Mesodermal cell (in vitro differentiated cells): ENCODE results near the gene RABGGTA.

Experiments used
- H3K27ac ChIP-seq: 2 replicates; pipeline ENCODE4 v1.7.0; 2013; ENCODE audit warnings: mild to moderate bottlenecking, low read depth, low read length, moderate library complexity; ENCODE audit not compliant: severe bottlenecking
- H3K36me3 ChIP-seq: 2 replicates; pipeline ENCODE4 v1.7.1; 2013; ENCODE audit warnings: mild to moderate bottlenecking, low read length, moderate library complexity; ENCODE audit not compliant: control insufficient read depth, insufficient read depth
- H3K4me1 ChIP-seq: one replicate; pipeline ENCODE4 v1.7.1; 2013; ENCODE audit warnings: mild to moderate bottlenecking, low read length; ENCODE audit not compliant: insufficient read depth, control insufficient read depth, poor library complexity, severe bottlenecking
- H3K4me3 ChIP-seq: 2 replicates; pipeline ENCODE4 v1.7.0; 2013; ENCODE audit warnings: low read length, control low read depth, mild to moderate bottlenecking; ENCODE audit not compliant: insufficient read depth, poor library complexity, severe bottlenecking; ENCODE audit errors: extremely low read depth
- H3K9me3 ChIP-seq: 2 replicates; pipeline ENCODE4 v1.7.1; 2013; ENCODE audit warnings: mild to moderate bottlenecking, low read length, moderate library complexity; ENCODE audit not compliant: control insufficient read depth
- WGBS, 2 experiments: methylation state at CpG; one replicate each; pipeline ENCODE4 v1.1.5; 2013; ENCODE audit warnings: missing lambda C conversion rate in 2 of 2; ENCODE audit not compliant: insufficient coverage in 2 of 2; 5-methylcytosine and 5-hydroxymethylcytosine counted together

Gene RABGGTA

GRCh38 chr14:24299255-24300191 is 28.1 kb upstream of the RABGGTA start, which contains the start of the genes DHRS1 and NOP9:
DHRS1 (minus strand) TSS chr14:24299780; CDS start chr14:24299106, 674 bp downstream.
NOP9 (plus strand) TSS chr14:24299850; CDS start chr14:24299955, 105 bp downstream.
- no peaks in the 10 kb centered on the region for H3K9me3 ChIP-seq
- 1 to 2% methylated on average over 63 to 64 of the region's 75 CpGs for WGBS, 2 experiments
- H3K27ac ChIP-seq: peak within 1 kb of the TSS; percentile 47
- peaks cover 16% of the 10 kb centered on the region for H3K4me1 ChIP-seq
- H3K4me3 ChIP-seq: peak within 1 kb of the TSS; percentile 92
- H3K36me3 ChIP-seq: peaks cover 47% of the 10 kb centered on the region

- Histone ChIP-seq H3K36me3 (peaks cover 43% of the 10 kb centered on the region), H3K27ac (peak overlapping the region; percentile 47), H3K4me1 (peaks cover 16% of the 10 kb centered on the region), H3K9me3 (no peaks in the 10 kb centered on the region), H3K4me3 (peak overlapping the region; percentile 92)
- WGBS, 2 experiments: 78% methylated on average over 6 to 7 of the region's 7 CpGs
These were observed 27.5 kb upstream of the RABGGTA start for GRCh38 chr14:24298892-24299254.

GRCh38 chr14:24297190-24297964 is 26.0 kb upstream of the RABGGTA start:
- 62 to 70% methylated on average over 5 of the region's 5 CpGs for WGBS, 2 experiments
- Histone ChIP-seq H3K27ac (no peak overlapping the region), H3K4me1 (peaks cover 16% of the 10 kb centered on the region), H3K4me3 (no peak overlapping the region), H3K36me3 (peaks cover 33% of the 10 kb centered on the region), H3K9me3 (no peaks in the 10 kb centered on the region)

- H3K4me3 ChIP-seq: no peak overlapping the region
- WGBS, 2 experiments: 70 to 73% methylated on average over 8 to 11 of the region's 12 CpGs
These were observed 25.2 kb upstream of the RABGGTA start for GRCh38 chr14:24296341-24297157.

GRCh38 chr14:24293525-24293924 is 22.1 kb upstream of the RABGGTA start:
- Histone ChIP-seq H3K36me3 (peaks cover 49% of the 10 kb centered on the region), H3K27ac (no peak overlapping the region), H3K4me3 (no peak overlapping the region), H3K9me3 (no peaks in the 10 kb centered on the region), H3K4me1 (peaks cover 12% of the 10 kb centered on the region)
- WGBS, 2 experiments: 100% methylated on average over 1 of the region's 2 CpGs; no CpG with 5 or more reads in 1 of the 2 experiments

More at GRCh38 chr14:24296341-24297157, 25.2 kb upstream of the RABGGTA start:
- no peaks in the 10 kb centered on the region for H3K9me3 ChIP-seq
- H3K36me3 ChIP-seq: peaks cover 31% of the 10 kb centered on the region
- H3K27ac ChIP-seq: peak overlapping the region; percentile 62
- peaks cover 16% of the 10 kb centered on the region for H3K4me1 ChIP-seq

GRCh38 chr14:24292118-24292807 is 20.9 kb upstream of the RABGGTA start:
- peaks cover 9% of the 10 kb centered on the region for H3K4me1 ChIP-seq
- no peak overlapping the region for H3K27ac ChIP-seq
- H3K4me3 ChIP-seq: no peak overlapping the region
- H3K36me3 ChIP-seq: peaks cover 49% of the 10 kb centered on the region
- no peaks in the 10 kb centered on the region for H3K9me3 ChIP-seq
- 92 to 94% methylated on average over 5 to 7 of the region's 11 CpGs for WGBS, 2 experiments

- H3K4me1 ChIP-seq: peaks cover 3% of the 10 kb centered on the region
- peaks cover 49% of the 10 kb centered on the region for H3K36me3 ChIP-seq
- H3K4me3 ChIP-seq: no peak overlapping the region
- no peaks in the 10 kb centered on the region for H3K9me3 ChIP-seq
- no peak overlapping the region for H3K27ac ChIP-seq
- WGBS, 2 experiments: 83% methylated on average over 2 of the region's 3 CpGs; no CpG with 5 or more reads in 1 of the 2 experiments
These were observed 20.2 kb upstream of the RABGGTA start for GRCh38 chr14:24291446-24292117.

GRCh38 chr14:24290746-24291145 is 19.3 kb upstream of the RABGGTA start:
- Histone ChIP-seq H3K9me3 (no peaks in the 10 kb centered on the region), H3K4me1 (no peaks in the 10 kb centered on the region), H3K36me3 (peaks cover 44% of the 10 kb centered on the region), H3K27ac (no peak overlapping the region), H3K4me3 (no peak overlapping the region)
- WGBS, 2 experiments: 92 to 94% methylated on average over 6 of the region's 9 CpGs

- H3K36me3 ChIP-seq: peaks cover 39% of the 10 kb centered on the region
- 87 to 98% methylated on average over 3 to 5 of the region's 6 CpGs for WGBS, 2 experiments
- no peak overlapping the region for H3K4me3 ChIP-seq
- H3K4me1 ChIP-seq: no peaks in the 10 kb centered on the region
- H3K9me3 ChIP-seq: no peaks in the 10 kb centered on the region
- no peak overlapping the region for H3K27ac ChIP-seq
These were observed 18.4 kb upstream of the RABGGTA start for GRCh38 chr14:24289649-24290280.
